UCSD-AML1 (cell line): ENCODE results near the gene TMEM8B.
A peak's percentile ranks its signal among the peaks of the same experiment; 100 is the strongest.

Experiments
- DNase-seq: peaks from one replicate; lab custom pipeline; 2025; ENCODE audit not compliant: unreplicated experiment; lab: John Stamatoyannopoulos, UW

TMEM8B gene

GRCh38 chr9:35811381-35812024 is 17.5 kb upstream of the TMEM8B start:
- no peak for DNase-seq

GRCh38 chr9:35812025-35812602 is 16.9 kb upstream of the TMEM8B start, which contains the start of gene SPAG8:
Gene SPAG8 (minus strand): TSS chr9:35812262. CDS start chr9:35812147, 115 bp downstream.
- DNase-seq: peak; percentile 93

GRCh38 chr9:35813434-35814105 is 15.5 kb upstream of the TMEM8B start:
- DNase-seq: no peak

GRCh38 chr9:35814106-35814840 is 14.8 kb upstream of the TMEM8B start:
- peak; percentile 68 for DNase-seq

- DNase-seq: peak; percentile 95
These were observed 14.0 kb upstream of the TMEM8B start, which contains the start of gene HINT2 for GRCh38 chr9:35814841-35815543. Gene HINT2 (minus strand): TSS chr9:35815042. CDS start chr9:35814979, 63 bp downstream.

- no peak for DNase-seq
These were observed 12.3 kb upstream of the TMEM8B start for GRCh38 chr9:35816708-35817107.

- no peak for DNase-seq
These were observed 10.7 kb upstream of the TMEM8B start for GRCh38 chr9:35818341-35818740.

GRCh38 chr9:35820076-35820475 is 9.0 kb upstream of the TMEM8B start:
- DNase-seq: no peak

- no peak for DNase-seq
These were observed 6.1 kb upstream of the TMEM8B start for GRCh38 chr9:35822926-35823325.

GRCh38 chr9:35826071-35826701 is 2.8 kb upstream of the TMEM8B start:
- DNase-seq: peak; percentile 41

- DNase-seq: no peak
These were observed 1.5 kb upstream of the TMEM8B start for GRCh38 chr9:35827486-35827885.

- DNase-seq: peak; percentile 46
These were observed 328 bp upstream of the TMEM8B start, which contains the start of gene FAM221B for GRCh38 chr9:35828716-35829083. Gene FAM221B (minus strand): TSS chr9:35828732. CDS start chr9:35826161, 2,571 bp downstream.

GRCh38 chr9:35829764-35830096 is 702 bp downstream of the TMEM8B start:
- no peak for DNase-seq

GRCh38 chr9:35831040-35831439 is 2.0 kb downstream of the TMEM8B start:
- DNase-seq: no peak

GRCh38 chr9:35832814-35833213 is 3.8 kb downstream of the TMEM8B start:
- no peak for DNase-seq

- no peak for DNase-seq
These were observed 5.5 kb downstream of the TMEM8B start for GRCh38 chr9:35834260-35835215.

- no peak for DNase-seq
These were observed 6.2 kb downstream of the TMEM8B start for GRCh38 chr9:35835216-35835632.

GRCh38 chr9:35835766-35836165 is 6.7 kb downstream of the TMEM8B start:
- no peak for DNase-seq

- no peak for DNase-seq
These were observed 7.6 kb downstream of the TMEM8B start for GRCh38 chr9:35836595-35836994.
